Measurements from ENCODE around the gene CDH10.
A peak's percentile ranks its signal among the peaks of the same experiment; 100 is the strongest.

Gene CDH10
- 0 to 0.10 (median 0) reads per million in 18 experiments for total RNA-seq

- no peak for DNase-seq
Measured at GRCh38 chr5:24644761-24645160, at the start of gene CDH10. TSS of gene CDH10 (minus strand) at chr5:24644978. CDS start at chr5:24593490, 51,488 bp downstream.

DNA sequence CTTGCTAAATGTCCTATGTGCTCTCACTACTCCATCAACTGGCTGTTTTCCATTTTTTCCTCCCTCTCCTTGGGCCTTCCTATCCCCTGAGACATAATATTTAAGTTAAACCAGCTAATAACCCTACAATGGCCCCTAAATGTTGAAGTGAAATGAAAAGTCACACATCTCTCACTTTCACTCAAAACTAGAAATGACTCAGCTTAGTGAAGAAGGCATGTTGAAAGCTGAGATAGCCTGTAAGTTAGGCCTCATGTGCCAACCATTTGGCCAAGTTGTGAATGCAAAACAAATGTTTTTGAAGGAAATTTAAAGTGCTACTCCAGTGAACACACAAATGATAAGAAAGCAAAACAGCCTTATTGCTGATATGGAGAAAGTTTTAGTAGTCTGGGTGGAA lies 48.8 kb upstream of the CDH10 start:
- no peak for DNase-seq

DNA sequence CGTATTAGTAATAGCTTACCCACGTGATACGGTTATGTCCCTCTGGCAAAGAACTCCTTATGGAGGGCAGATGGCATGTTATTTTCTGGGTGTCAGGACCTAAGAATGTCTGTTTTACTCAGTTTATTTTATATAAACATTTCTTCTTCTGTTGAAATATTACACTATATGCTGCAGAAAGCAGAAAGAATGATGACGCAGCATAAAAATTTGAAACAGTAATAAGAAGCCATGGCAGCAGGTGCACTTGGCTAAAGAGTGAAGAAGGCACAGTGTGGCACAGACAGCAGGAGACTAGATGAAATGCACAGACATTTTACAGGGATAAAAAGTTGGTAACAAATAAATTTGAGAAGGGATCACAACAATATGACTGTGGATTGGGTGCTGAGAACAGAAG lies 46.3 kb upstream of the CDH10 start:
- no peak for DNase-seq

DNA sequence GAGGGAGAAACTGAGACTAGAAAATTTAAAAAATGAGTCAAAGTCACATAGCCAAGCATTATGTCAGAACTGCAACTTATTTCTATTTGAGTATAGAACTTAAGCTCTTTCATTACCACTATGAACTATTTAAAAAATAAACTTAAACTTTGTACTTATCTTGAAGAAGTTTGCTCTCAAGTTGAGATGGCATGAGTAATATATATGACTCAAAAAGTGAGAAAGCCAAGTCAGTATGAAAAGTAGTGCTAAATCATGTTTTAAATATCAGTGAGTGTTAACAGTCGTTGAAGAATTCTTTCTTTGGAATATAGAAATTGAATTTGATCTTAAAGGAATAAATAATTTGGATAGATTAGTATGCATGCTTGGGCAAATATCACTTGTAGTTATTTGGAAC lies 36.3 kb upstream of the CDH10 start:
- DNase-seq = no peak

DNA sequence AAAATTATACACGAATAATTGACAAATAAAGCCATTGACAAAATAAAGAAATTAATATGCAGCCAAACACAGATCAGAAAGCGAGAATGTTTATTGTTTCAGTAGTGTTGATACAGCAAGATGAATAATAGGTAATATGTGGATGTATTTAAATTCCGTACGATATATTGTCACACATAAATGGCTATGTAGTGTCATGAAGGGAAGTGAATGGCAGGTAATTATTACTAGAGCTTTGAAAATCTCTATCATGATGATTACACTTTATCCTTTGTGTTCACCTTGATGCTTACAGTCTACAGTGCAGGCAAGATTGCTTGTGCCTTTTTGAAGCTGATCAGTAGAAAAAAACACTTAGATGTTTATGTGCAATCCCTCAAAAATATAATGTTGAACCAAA lies 23.3 kb upstream of the CDH10 start:
- DNase-seq = no peak

- no peak for DNase-seq
Measured at GRCh38 chr5:24649531-24649930, 4.8 kb upstream of the CDH10 start.

DNA sequence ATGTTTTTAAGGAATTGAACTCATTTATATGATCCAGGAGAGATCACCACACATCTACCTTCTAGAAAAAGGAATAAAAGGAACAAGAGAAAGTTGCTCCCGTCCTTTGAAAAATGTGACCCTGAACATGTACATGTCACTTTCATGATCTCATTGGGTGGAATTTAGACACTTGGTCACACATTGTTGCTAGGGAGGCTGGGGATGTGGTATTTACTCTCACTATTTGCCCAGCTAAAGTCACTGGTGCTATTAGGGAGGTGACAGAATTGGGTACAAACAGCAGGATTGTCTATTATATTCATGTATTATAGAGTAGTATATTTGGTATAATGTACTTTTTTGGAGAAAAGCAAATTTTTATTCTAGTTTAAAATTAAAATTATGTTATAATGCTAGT lies 2.1 kb upstream of the CDH10 start:
- DNase-seq = no peak

DNA sequence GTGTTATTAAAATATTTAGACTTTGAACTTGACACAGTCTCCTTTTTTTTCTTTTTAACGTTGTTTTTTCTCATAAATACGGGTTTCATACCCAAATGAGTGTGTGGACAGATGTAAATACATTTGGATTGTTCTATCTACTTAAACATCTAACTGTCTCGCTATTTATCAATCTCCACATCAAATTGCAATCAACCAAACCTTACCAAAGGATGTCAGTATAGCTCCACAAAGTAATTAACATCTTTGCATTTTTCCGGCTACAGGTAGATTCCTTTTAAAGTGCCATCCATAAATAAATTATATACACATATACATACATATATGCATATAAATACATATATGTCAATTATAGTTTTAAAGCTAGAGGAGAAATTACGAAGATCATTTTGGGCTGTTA lies 705 bp upstream of the CDH10 start:
- no peak for DNase-seq

- DNase-seq = no peak
Measured at GRCh38 chr5:24643880-24644279, 898 bp downstream of the CDH10 start.

DNA sequence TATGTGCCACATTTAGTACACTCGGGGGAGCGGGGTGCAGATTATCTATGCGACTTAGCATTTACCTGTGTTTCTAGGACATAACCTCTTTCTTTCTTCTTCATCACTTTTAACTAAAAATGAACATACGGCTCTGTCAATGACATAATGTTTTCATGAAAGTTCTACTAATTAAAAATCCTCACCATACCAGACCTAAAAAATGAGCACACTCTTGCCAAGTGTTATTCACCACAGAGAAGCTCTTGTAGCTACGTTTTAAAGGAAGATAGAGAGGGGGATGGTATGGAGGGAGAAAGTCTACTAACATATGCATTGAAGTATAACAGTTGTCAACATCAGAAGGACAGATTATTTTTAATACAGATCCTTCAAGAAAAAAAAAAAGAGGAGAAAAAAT lies 1.6 kb downstream of the CDH10 start:
- no peak for DNase-seq

GRCh38 chr5:24642022-24642421 lies 2.8 kb downstream of the CDH10 start:
- peak; percentile 13 to 24 for DNase-seq

DNA sequence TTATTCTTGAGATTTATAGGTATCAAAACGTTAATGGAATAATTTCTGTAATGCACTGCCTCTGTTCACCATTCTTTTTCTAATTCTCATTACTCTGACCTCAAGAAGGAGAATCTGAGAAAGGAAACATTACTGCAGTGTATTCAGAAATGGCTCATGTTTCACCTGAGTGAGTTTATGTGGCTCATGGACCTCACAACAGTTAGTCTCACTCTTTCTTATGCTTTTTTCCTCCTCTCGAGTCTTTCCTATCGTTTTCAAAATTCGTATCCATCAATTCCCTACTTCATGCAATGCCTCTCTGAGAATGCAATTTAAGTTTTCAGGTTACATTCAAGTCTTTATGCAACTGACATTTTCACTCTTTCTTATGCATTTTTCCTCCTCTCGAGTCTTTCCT lies 9.6 kb downstream of the CDH10 start:
- no peak for DNase-seq

DNA sequence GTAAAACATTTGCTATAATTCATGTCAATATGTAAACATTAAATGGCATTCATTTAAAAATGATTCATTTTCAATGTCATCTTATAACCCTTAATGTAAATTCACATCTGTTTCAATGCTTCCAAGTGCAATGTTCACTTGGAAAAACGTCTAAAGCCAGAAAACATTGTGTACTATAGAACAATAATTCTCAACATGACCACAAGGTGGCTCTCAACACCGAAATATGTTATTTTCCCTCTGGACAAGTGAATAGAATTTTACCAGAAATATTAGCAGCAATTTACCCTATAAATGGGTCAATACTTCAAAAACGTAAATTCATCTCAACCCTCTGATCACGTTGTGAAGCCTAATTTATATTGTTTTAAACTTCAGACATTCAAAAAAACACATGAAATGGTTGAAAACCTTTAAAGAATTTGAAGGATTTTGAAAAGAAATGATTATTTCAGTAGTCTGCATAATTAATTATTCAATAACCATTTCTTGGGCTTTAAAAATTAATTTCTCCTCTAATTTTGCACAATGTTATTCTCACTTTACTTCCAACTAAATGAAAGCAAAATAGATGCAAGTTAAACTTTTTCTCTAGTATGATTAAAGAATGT lies 11.0 kb downstream of the CDH10 start:
- DNase-seq = peak; percentile 19 to 21

DNA sequence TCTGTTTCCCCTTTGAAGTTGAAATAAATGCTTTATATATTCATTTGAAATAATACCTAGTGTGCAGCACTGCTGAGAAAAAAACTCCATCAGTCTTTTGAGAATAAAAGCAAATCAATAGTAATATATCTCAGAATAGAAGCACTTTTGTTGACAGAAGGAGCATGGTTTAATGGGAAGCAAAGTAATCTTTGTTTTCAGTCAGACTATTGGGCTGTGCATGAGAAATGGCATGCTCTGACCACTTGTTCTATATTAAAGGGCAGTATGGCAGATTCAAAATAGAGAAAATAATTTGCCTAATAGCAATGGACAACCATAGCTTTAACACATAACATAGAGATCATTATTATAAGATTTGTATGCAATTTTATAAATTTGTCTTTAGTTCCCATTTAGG lies 12.4 kb downstream of the CDH10 start:
- DNase-seq = no peak

GRCh38 chr5:24630918-24631317 lies 13.9 kb downstream of the CDH10 start:
- no peak for DNase-seq

DNA sequence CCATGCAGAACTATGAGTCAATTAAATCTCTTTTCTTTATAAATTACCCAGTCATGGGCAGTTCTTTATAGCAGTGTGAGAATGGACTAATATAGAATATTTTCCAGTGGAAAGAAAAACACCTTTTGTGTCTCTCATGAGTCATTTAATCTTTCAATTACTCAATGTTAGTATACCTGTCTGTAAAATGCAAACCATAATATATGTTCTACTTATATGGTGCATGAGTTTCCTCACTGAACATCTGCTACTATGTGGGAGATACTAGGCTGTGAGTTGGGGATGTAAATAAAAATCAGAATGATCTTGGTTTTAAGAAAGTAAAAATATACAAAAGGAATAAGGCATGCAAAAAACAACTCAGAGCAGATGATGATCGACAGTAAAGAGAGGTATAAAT lies 15.0 kb downstream of the CDH10 start:
- no peak for DNase-seq

GRCh38 chr5:24624872-24625271 lies 19.9 kb downstream of the CDH10 start:
- DNase-seq = no peak

DNA sequence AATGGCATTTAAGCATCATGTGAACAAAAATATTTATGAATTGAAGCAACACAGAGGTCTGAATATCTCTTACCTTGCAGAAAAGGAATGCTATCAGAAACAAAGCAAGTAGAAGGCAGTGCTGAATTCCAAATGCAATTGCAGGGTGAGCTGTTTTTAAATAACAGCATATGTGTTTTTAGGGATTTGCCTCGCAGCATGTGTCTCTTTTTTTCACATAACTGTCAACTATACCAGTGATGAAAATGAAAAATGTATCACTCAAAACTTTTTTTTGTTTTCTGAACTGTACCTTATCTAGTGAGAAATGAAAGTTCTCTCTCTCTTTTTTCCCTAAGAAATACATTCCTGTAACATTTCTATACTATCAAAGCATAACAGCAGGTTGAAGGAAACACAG lies 21.2 kb downstream of the CDH10 start:
- no peak for DNase-seq

DNA sequence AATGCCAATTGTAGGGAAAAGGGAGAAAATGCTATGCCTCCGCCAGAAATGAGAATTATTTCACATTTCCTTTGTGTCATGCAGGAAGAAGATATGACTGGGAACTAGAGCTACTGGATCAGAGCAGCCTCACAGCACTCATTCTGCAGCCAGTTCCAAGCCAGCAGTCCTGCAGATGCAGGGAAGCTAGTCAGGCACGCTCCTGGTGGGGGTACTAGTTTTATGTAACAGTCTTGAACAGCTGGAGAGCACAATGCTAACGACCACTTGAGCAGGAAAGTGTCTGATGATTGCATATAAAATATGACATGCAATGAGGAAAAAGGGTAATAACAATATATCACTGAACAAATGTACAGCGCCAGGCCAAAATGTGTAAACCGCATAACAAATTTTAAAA lies 21.7 kb downstream of the CDH10 start:
- DNase-seq = no peak

DNA sequence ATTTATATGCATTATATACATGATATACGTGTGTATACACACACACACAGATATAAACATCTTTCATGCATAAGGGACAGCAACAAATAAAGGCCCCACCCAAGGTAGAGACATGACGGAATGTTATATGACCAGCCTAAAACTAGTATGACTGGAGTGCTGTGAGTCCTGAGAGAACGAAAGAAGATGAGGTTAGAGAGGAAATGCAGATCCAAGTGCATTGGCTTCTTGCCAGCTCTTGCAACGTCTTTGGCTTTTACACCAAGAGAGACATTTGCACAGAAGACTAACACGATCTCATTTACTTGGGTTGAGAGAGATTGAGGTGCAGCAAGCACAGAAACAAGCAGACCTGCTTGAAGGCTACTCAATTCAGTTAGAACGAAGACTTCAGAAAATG lies 23.0 kb downstream of the CDH10 start:
- peak; percentile 7 to 11 for DNase-seq

- no peak for DNase-seq
Measured at GRCh38 chr5:24616566-24616965, 28.2 kb downstream of the CDH10 start.

GRCh38 chr5:24615159-24615558 lies 29.6 kb downstream of the CDH10 start:
- DNase-seq = no peak

- DNase-seq = no peak
Measured at GRCh38 chr5:24609706-24610105, 35.1 kb downstream of the CDH10 start.

DNA sequence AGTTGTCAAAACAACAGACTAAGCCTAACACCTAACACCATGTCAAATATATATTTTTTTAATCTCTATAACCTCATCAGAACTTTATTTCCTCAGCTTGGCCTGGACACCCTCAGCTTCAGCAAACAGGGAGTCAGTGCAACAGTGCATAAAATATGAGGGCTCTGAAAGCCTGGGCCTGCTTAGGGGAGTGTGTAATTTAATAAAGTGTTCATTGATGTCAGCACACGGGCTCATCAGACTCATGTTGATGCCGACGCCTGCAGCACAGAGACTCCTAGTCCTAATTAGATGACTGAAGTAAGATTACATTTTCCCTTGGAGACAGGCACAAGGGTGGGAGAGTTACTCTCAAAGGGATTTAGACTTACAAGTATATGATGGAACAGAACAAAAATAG lies 37.8 kb downstream of the CDH10 start:
- no peak for DNase-seq

- DNase-seq = no peak
Measured at GRCh38 chr5:24602188-24602587, 42.6 kb downstream of the CDH10 start.
